PC-3 (cell line): Measurements from ENCODE around the gene JOSD1. TPM values are rescaled to one million over a fixed set of nuclear protein-coding genes. Genes with fewer than 3 reads are reported as not detected.

Experiments
- ATAC-seq: fragments of 200-7000 bp; cut with Tn5 transposase; 2 replicates; pipeline ENCODE4 v1.9.1; 2020; ENCODE audit warnings: mild to moderate bottlenecking, moderate library complexity
- BruUV-seq: library from RNA; stranded (reverse); fragments of 400-500 nt; replicated peaks from 2 replicates; lab custom pipeline; 2021; lab: Mats Ljungman, UMichigan
- CTCF ChIA-PET: fragments of 300-600 bp; sonication (Branson Sonifier 250); formaldehyde crosslinking; loops from one replicate; lab custom pipeline; 2022; ENCODE audit warnings: antibody characterized with exemption; lab: Charles Lee
- POLR2A ChIA-PET: fragments of 300-600 bp; sonication (Branson Sonifier 250); formaldehyde crosslinking; loops from one replicate; lab custom pipeline; 2022; ENCODE audit warnings: antibody characterized with exemption; ENCODE audit not compliant: unreplicated experiment; lab: Charles Lee
- DNase-seq: peaks from one replicate; pipeline ENCODE4 v3.0.0-alpha.2; 2015
- H2AFZ ChIP-seq: fragments of 300-600 bp; sonication (generic); 2 replicates; pipeline ENCODE4 v1.6.0; 2016; ENCODE audit warnings: antibody characterized with exemption, low read length
- H3F3A ChIP-seq: fragments of 300-600 bp; sonication (generic); one replicate; pipeline ENCODE4 v1.6.0; 2017; ENCODE audit warnings: antibody characterized with exemption, low read length, control low read depth, mild to moderate bottlenecking; ENCODE audit not compliant: unreplicated experiment
- H3K27ac ChIP-seq: fragments of 300-600 bp; sonication (generic); 2 replicates; pipeline ENCODE4 v1.5.1; 2016; ENCODE audit warnings: mild to moderate bottlenecking, low read length
- H3K27me3 ChIP-seq: fragments of 300-600 bp; sonication (generic); 2 replicates; pipeline ENCODE4 v1.6.1; 2016; ENCODE audit warnings: low read length, mixed read lengths
- H3K36me3 ChIP-seq: fragments of 300-600 bp; sonication (generic); 2 replicates; pipeline ENCODE4 v1.6.1; 2016; ENCODE audit warnings: low read depth, mixed run types, low read length, mixed read lengths
- H3K4me1 ChIP-seq: fragments of 300-600 bp; sonication (generic); 2 replicates; pipeline ENCODE4 v1.5.1; 2016; ENCODE audit warnings: low read length; ENCODE audit not compliant: insufficient read depth
- H3K4me2 ChIP-seq: fragments of 300-600 bp; sonication (generic); 2 replicates; pipeline ENCODE4 v1.6.0; 2016; ENCODE audit warnings: low read length
- H3K4me3 ChIP-seq: fragments of 300-600 bp; sonication (generic); 2 replicates; pipeline ENCODE4 v1.5.1; 2016; ENCODE audit warnings: mild to moderate bottlenecking, low read length, mixed read lengths
- H3K79me2 ChIP-seq: fragments of 300-600 bp; sonication (generic); 2 replicates; pipeline ENCODE4 v1.6.1; 2017; ENCODE audit warnings: low read length, mixed read lengths
- H3K9ac ChIP-seq: fragments of 300-600 bp; sonication (generic); 2 replicates; pipeline ENCODE4 v1.6.0; 2016; ENCODE audit warnings: mild to moderate bottlenecking, low read length
- H3K9me2 ChIP-seq: fragments of 300-600 bp; sonication (generic); replicated peaks from 2 replicates; pipeline ENCODE4 v1.6.1; 2016; ENCODE audit warnings: mixed run types, low read length, mixed read lengths
- H3K9me3 ChIP-seq: fragments of 300-600 bp; sonication (generic); 2 replicates; pipeline ENCODE4 v1.6.1; 2016; ENCODE audit warnings: low read length, mixed read lengths
- H4K20me1 ChIP-seq: fragments of 300-600 bp; sonication (generic); 2 replicates; pipeline ENCODE4 v1.6.1; 2016; ENCODE audit warnings: low read length, mixed read lengths
- CTCF ChIP-seq: fragments of 300-600 bp; sonication (generic); conservative IDR thresholded peaks from 2 replicates; pipeline ENCODE4 v1.5.1; 2017; ENCODE audit warnings: antibody characterized with exemption, low read depth, mild to moderate bottlenecking, low read length
- EZH2 ChIP-seq: fragments of 300-600 bp; sonication (generic); IDR thresholded peaks from one replicate; pipeline ENCODE4 v1.6.1; 2017; ENCODE audit warnings: antibody characterized with exemption, mild to moderate bottlenecking, low read length; ENCODE audit not compliant: unreplicated experiment
- EZH2phosphoT487 ChIP-seq: fragments of 300-600 bp; sonication (generic); IDR thresholded peaks from 2 replicates; pipeline ENCODE4 v1.6.1; 2018; ENCODE audit warnings: mild to moderate bottlenecking, antibody characterized with exemption, low read length, borderline replicate concordance
- intact Hi-C: fragments of 100-400 bp; cut with micrococcal nuclease; formaldehyde crosslinking; loops from 2 replicates; pipeline ENCODE4 v1.9.0; 2023
- total RNA-seq: library from RNA; depleted of rRNA; stranded (reverse); fragments of >200 nt; gene quantifications from 2 replicates; pipeline ENCODE4 v1.2.3, GENCODE V29; 2014

JOSD1 gene
- total RNA-seq, 1 experiment from 2014 or later: 40.3 TPM

DNA sequence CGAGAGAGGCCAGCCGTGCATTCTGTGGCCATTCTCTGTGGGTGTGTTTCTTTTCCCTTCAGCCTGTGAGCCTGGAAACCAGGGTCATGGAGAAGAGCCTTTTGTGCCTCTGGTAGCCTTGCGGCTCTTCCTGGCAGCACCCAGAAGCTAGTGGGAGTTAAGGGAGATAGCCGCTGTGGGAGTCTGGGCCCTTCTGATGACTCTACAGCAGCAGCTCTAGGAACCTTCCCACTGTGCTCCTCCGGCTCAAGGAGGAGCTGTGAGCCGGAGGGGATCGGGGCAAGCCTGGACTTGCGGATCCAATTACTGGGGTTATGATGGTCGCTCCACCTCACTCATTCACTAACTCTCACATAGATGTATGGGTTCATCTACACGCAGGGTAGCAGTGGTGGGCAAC lies 15.5 kb upstream of the JOSD1 start:
- POLR2A ChIA-PET: no interaction called here
- no peaks in the 10 kb centered on the region for H3F3A ChIP-seq
- H3K4me2 ChIP-seq: no peak overlapping the region
- H3K4me3 ChIP-seq: no peak overlapping the region
- no peaks in the 10 kb centered on the region for H3K27me3 ChIP-seq
- no peaks in the 10 kb centered on the region for H3K9me2 ChIP-seq
- peaks cover 6% of the 10 kb centered on the region; the same call in 1 of the 2 replicates for H3K36me3 ChIP-seq
- H3K27ac ChIP-seq: no peak overlapping the region
- peaks cover 57% of the 10 kb centered on the region for H3K79me2 ChIP-seq
- H2AFZ ChIP-seq: no peak overlapping the region
- intact Hi-C loops: no loop called here
- DNase-seq: no peak
- H3K9me3 ChIP-seq: no peaks in the 10 kb centered on the region
- peaks cover 23% of the 10 kb centered on the region for H3K4me1 ChIP-seq
- TF ChIP-seq CTCF (no peak), EZH2phosphoT487 (no peak), EZH2 (no peak)
- H3K9ac ChIP-seq: no peak overlapping the region
- CTCF ChIA-PET: no interaction called here
- no TSS peak for BruUV-seq
- peaks cover 18% of the 10 kb centered on the region; the same call in 1 of the 2 replicates for H4K20me1 ChIP-seq
- ATAC-seq: no peak

DNA sequence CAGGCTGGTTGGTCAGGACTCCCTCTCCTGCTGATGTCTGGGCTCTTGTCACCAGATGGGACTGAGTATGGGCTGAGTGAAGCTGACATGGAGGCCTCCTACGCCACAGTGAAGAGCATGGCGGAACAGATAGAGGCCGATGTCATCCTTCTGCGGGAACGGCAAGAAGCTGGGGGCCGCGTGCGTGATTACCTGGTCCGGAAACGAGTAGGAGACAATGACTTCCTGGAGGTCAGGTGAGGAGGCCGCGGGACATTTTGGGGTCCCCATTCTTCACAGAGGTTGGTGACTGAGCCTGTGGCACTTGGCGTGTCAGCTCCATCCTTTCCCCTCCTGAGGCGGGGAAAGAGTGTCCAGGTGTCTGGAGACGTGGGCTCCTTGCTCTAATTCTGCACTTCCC lies 15.1 kb upstream of the JOSD1 start:
- no peak overlapping the region for H3K27ac ChIP-seq
- ChIA-PET POLR2A (no interaction called here), CTCF (no interaction called here)
- DNase-seq (no peak), ATAC-seq (no peak)
- no peak overlapping the region for H3K4me3 ChIP-seq
- peaks cover 22% of the 10 kb centered on the region; the same call in 1 of the 2 replicates for H4K20me1 ChIP-seq
- no peak for TF ChIP-seq EZH2phosphoT487
- TF ChIP-seq CTCF: no peak
- TF ChIP-seq EZH2: no peak
- H3K9me2 ChIP-seq: no peaks in the 10 kb centered on the region
- peaks cover 27% of the 10 kb centered on the region for H3K4me1 ChIP-seq
- no peaks in the 10 kb centered on the region for H3F3A ChIP-seq
- H3K9me3 ChIP-seq: no peaks in the 10 kb centered on the region
- H2AFZ ChIP-seq: no peak overlapping the region
- no peak overlapping the region for H3K4me2 ChIP-seq
- intact Hi-C loops: no loop called here
- peaks cover 62% of the 10 kb centered on the region for H3K79me2 ChIP-seq
- BruUV-seq: no TSS peak
- no peak overlapping the region for H3K9ac ChIP-seq
- H3K27me3 ChIP-seq: no peaks in the 10 kb centered on the region
- peaks cover 6% of the 10 kb centered on the region; the same call in 1 of the 2 replicates for H3K36me3 ChIP-seq

- peaks cover 6% of the 10 kb centered on the region; the same call in 1 of the 2 replicates for H3K36me3 ChIP-seq
- POLR2A ChIA-PET: no interaction called here
- TF ChIP-seq EZH2phosphoT487 (no peak), CTCF (no peak), EZH2 (no peak)
Observed at GRCh38 chr22:38715176-38715764, 14.5 kb upstream of the JOSD1 start.

More at GRCh38 chr22:38715176-38715764, 14.5 kb upstream of the JOSD1 start:
- Histone ChIP-seq H3K4me3 (no peak overlapping the region), H3K9me3 (no peaks in the 10 kb centered on the region), H2AFZ (no peak overlapping the region), H3K4me1 (peaks cover 29% of the 10 kb centered on the region), H3K27me3 (no peaks in the 10 kb centered on the region), H3K27ac (no peak overlapping the region), H3K9me2 (no peaks in the 10 kb centered on the region), H4K20me1 (peaks cover 27% of the 10 kb centered on the region), H3F3A (no peaks in the 10 kb centered on the region), H3K9ac (no peak overlapping the region), H3K4me2 (no peak overlapping the region), H3K79me2 (peaks cover 64% of the 10 kb centered on the region)
- no peak for DNase-seq
- BruUV-seq: no TSS peak
- no peak for ATAC-seq
- intact Hi-C loops: no loop called here
- CTCF ChIA-PET: interaction anchor here (0.6 kb wide), 1 partner anchor 38 kb away, joined by 7 read pairs; no protein-coding TSS in a partner anchor
